Heart left ventricle (tissue), 16 donors: ENCODE measurements around the gene ITIH5. TPM values are rescaled to one million over a fixed set of nuclear protein-coding genes. Genes with fewer than 3 reads are reported as not detected.
A peak's percentile ranks its signal among the peaks of the same experiment; 100 is the strongest.

Experiments used
- ATAC-seq, 4 donors: fragments of 200-7000 bp; cut with Tn5 transposase; one replicate each; pipeline ENCODE4 v1.9.1; 2020 to 2022; ENCODE audit warnings: moderate library complexity in 4 of 4, mild to moderate bottlenecking in 3 of 4, moderate number of reproducible peaks in 1 of 4
- DNase-seq, 5 donors: peaks; one replicate each; pipeline ENCODE4 v3.0.0-alpha.2; 2020
- H3K27ac ChIP-seq, 12 donors: fragments of 200-600 bp; sonication (generic) in 4 of 12; one replicate each; pipeline versions ENCODE4 v1.5.0 to v1.8.0; 2016 to 2022; ENCODE audit warnings: mild to moderate bottlenecking in 2 of 12
- H3K27me3 ChIP-seq, 9 donors: fragments of 200-600 bp; sonication (generic) in 2 of 9; one replicate each; pipeline versions ENCODE4 v1.5.1 to v1.8.0; 2016 to 2022; ENCODE audit warnings: mild to moderate bottlenecking in 3 of 9
- H3K36me3 ChIP-seq, 9 donors: fragments of 200-600 bp; sonication (generic) in 2 of 9; one replicate each; pipeline versions ENCODE4 v1.5.0 to v1.8.0; 2018 to 2022; ENCODE audit warnings: mild to moderate bottlenecking in 2 of 9
- H3K4me1 ChIP-seq, 12 donors: fragments of 200-600 bp; sonication (generic) in 4 of 12; one replicate each; pipeline versions ENCODE4 v1.5.0 to v1.8.0; 2016 to 2022; ENCODE audit warnings: mild to moderate bottlenecking in 3 of 12
- H3K4me3 ChIP-seq, 12 donors: fragments of 200-600 bp; sonication (generic) in 4 of 12; one replicate each; pipeline versions ENCODE4 v1.5.0 to v1.8.0; 2017 to 2022; ENCODE audit warnings: mild to moderate bottlenecking in 9 of 12, moderate library complexity in 4 of 12
- H3K9me3 ChIP-seq, 12 donors: fragments of 200-600 bp; sonication (generic) in 4 of 12; one replicate each; pipeline versions ENCODE4 v1.5.0 to v1.8.0; 2016 to 2022; ENCODE audit warnings: mild to moderate bottlenecking in 1 of 12
- CTCF ChIP-seq, 12 donors: fragments of 200-600 bp; sonication (generic) in 4 of 12; IDR thresholded peaks; one replicate each; pipeline versions ENCODE4 v1.5.0 to v1.8.0; 2018 to 2022; ENCODE audit warnings: antibody characterized with exemption in 12 of 12, mild to moderate bottlenecking in 5 of 12
- POLR2A ChIP-seq, 2 donors: fragments of 450-650 bp; IDR thresholded peaks; one replicate each; pipeline ENCODE4 v1.6.1; 2017; ENCODE audit warnings: antibody characterized with exemption in 2 of 2, mild to moderate bottlenecking in 2 of 2, moderate library complexity in 2 of 2
- WGBS, 4 donors: extraction: QIAGEN DNeasy Blood & Tissue Kit in 2 of 4; methylation state at CpG; one replicate each; pipeline versions ENCODE4 v1.1.5 to v1.1.7; 2013 to 2018; 5-methylcytosine and 5-hydroxymethylcytosine counted together
- intact Hi-C, 10 donors: fragments of 100-400 bp; cut with DNase I; formaldehyde crosslinking; loops; one replicate each; pipeline versions ENCODE4 v1.11.1 to v1.14.2; 2022
- polyA plus RNA-seq, 2 donors: library from polyadenylated mRNA; stranded (reverse); fragments of 200-250 nt; gene quantifications; one replicate each; pipeline ENCODE4 v1.2.3, GENCODE V29; 2013
- total RNA-seq, 9 donors: library from RNA; depleted of rRNA in 2 of 9; stranded (reverse); fragments of >200 nt in 2 of 9; fragmentation: NEBNext Ultra II Directional in 3 of 9; extraction: Animal tissue kit (Norgen Biotek cat#: 25700) in 3 of 9; gene quantifications; one replicate each; pipeline versions ENCODE4 v1.1.0 to v1.2.4, GENCODE V29; 2016 to 2023
- donor health status: ischemic (EF 13 %, LVEDD 7.1; RV severe dilation, severe dysfunction).
- donor health status: healthy with polysubstance abuse.
- donor health status: DM: no; HTN: yes; CAD: no.
- donor health status: DM: no; HTN: no; CAD: no.
- donor health status: ischemic (EF 25% LVEDD 6.9; RV normal size, moderate dysfunction).
- donor health status: ischemic (EF 25% LVEDD 5.7; RV mildly dilated, moderate dysfunction).
- donor health status: healthy.
- donor health status: DM: yes; HTN: yes; CAD: no.
- donor health status: ischemic (EF 35%, LVEDD 5.7; RV mildly dilated, moderate dysfunction).
- donor health status: nonischemic (EF 11% LVEDD 7.7; RV severe dilation, severe dysfunction).
- donor health status: DM: yes; HTN: yes; CAD: no.
- donor health status: PGD.
- donor health status: ischemic (EF 29% LVEDD 5.4; RV normal size, mild dysfunction).
- donor health status: nonischemic (EF 23%, LVEDD 6.1; RV moderate dilation, normal function).

ITIH5 gene
- total and polyA plus RNA-seq, 11 donors: 2.7 to 20.4 (median 7.1) TPM

- no peak for DNase-seq
- peaks cover 0 to 37% (median 12%) of the 10 kb centered on the region in 12 donors for H3K4me1 ChIP-seq
- intact Hi-C loops: no loop called here
- H3K27me3 ChIP-seq: no peaks in the 10 kb centered on the region
- no peak for ATAC-seq
- peaks cover 0 to 13% (median 0%) of the 10 kb centered on the region in 12 donors for H3K9me3 ChIP-seq
- TF ChIP-seq CTCF (IDR thresholded peaks at IDR 0.05) (no peak), POLR2A (IDR thresholded peaks at IDR 0.05) (no peak)
- H3K4me3 ChIP-seq: no peak overlapping the region
- H3K27ac ChIP-seq: peak overlapping the region in 10 of 12 donors; percentile 48 to 86 (median 80)
- H3K36me3 ChIP-seq: no peaks in the 10 kb centered on the region
- WGBS, 4 donors: 78 to 82% (median 79%) methylated on average over 6 of the region's 6 CpGs
Measured at GRCh38 chr10:7542189-7542914, 124.4 kb downstream of the ITIH5 start.

- Histone ChIP-seq H3K9me3 (peaks cover 0 to 13% (median 0%) of the 10 kb centered on the region in 12 donors), H3K4me1 (peaks cover 0 to 37% (median 12%) of the 10 kb centered on the region in 12 donors), H3K4me3 (peak overlapping the region in 5 of 12 donors; percentile 1 to 24 (median 12)), H3K27me3 (no peaks in the 10 kb centered on the region), H3K36me3 (no peaks in the 10 kb centered on the region), H3K27ac (peak overlapping the region; percentile 5 to 86 (median 78))
- 38 to 46% (median 46%) methylated on average over 22 of the region's 22 CpGs for WGBS, 4 donors
- intact Hi-C loops: no loop called here
- DNase-seq (peak; percentile 63 to 85 (median 76)), ATAC-seq (peak; percentile 82 to 93 (median 92))
- TF ChIP-seq POLR2A (IDR thresholded peaks at IDR 0.05): no peak
- TF ChIP-seq CTCF (IDR thresholded peaks at IDR 0.05): no peak
Measured at GRCh38 chr10:7541137-7542087, 125.4 kb downstream of the ITIH5 start.

GRCh38 chr10:7538970-7539654 lies 127.7 kb downstream of the ITIH5 start:
- DNase-seq (no peak), ATAC-seq (no peak)
- peaks cover 0 to 37% (median 12%) of the 10 kb centered on the region in 12 donors for H3K4me1 ChIP-seq
- TF ChIP-seq POLR2A (IDR thresholded peaks at IDR 0.05) (no peak), CTCF (IDR thresholded peaks at IDR 0.05) (no peak)
- no peak overlapping the region for H3K4me3 ChIP-seq
- H3K9me3 ChIP-seq: peaks cover 0 to 13% (median 0%) of the 10 kb centered on the region in 12 donors
- H3K36me3 ChIP-seq: no peaks in the 10 kb centered on the region
- intact Hi-C loops: loop anchor here in 3 of 10 donors (10.0 kb wide), 3 partner anchors 66 to 1746 kb away; no protein-coding TSS in a partner anchor
- no peaks in the 10 kb centered on the region for H3K27me3 ChIP-seq
- 54 to 64% (median 59%) methylated on average over 6 of the region's 6 CpGs for WGBS, 4 donors
- H3K27ac ChIP-seq: no peak overlapping the region
